GM19468 (cell line): Measurements from ENCODE around the gene SLC37A2.

ENCODE experiments used
- ATAC-seq: cut with Tn5 transposase; IDR thresholded peaks from one replicate; pipeline ENCODE4 v1.9.1; 2021; ENCODE audit warnings: mild to moderate bottlenecking, moderate library complexity, moderate number of reproducible peaks; ENCODE audit not compliant: unreplicated experiment; ENCODE audit errors: extremely low read depth

The SLC37A2 gene

DNA sequence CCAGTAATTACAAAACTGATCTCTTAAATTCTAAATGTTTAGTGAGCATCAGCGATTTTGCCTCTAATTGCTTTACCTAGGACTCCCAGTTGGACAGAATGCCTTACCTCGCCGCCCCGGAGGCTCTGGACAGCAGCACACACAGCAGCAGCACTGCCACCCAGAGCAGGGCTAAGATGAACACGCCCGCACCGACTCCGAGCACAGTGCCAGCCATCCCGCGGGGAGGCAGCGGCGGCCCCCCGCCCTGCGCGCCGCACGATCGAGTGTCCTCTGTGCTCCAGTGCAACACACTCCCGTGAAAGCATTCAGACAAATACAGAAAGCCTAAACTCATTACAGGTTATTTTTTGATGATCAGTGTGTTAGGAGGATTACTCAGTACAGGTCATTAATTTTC is 38.9 kb downstream of the SLC37A2 start:
- ATAC-seq, result no peak

GRCh38 chr11:125102510-125102909 is 39.4 kb downstream of the SLC37A2 start:
- no peak for ATAC-seq

- ATAC-seq, result no peak
These were observed 42.8 kb downstream of the SLC37A2 start for GRCh38 chr11:125105926-125106325.

- no peak for ATAC-seq
These were observed 45.4 kb downstream of the SLC37A2 start for GRCh38 chr11:125108469-125108868.

GRCh38 chr11:125110506-125110905 is 47.4 kb downstream of the SLC37A2 start:
- no peak for ATAC-seq

DNA sequence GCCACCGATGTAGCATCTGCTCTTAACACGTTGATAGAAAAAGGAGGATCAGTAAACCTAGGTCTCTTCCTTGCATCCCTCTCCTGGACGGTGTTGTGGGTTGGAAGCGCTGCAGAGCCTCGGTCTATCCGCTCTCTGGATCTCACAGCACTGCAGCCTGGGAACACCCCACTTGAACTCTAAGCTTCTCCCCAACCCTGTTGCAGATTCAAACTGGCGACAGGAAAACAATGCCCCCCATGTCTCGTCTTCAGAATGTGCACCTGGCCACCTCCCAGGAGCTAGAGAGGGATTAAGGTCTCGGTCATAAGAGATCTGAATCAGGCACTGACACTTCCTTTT is 47.9 kb downstream of the SLC37A2 start:
- no peak for ATAC-seq

DNA sequence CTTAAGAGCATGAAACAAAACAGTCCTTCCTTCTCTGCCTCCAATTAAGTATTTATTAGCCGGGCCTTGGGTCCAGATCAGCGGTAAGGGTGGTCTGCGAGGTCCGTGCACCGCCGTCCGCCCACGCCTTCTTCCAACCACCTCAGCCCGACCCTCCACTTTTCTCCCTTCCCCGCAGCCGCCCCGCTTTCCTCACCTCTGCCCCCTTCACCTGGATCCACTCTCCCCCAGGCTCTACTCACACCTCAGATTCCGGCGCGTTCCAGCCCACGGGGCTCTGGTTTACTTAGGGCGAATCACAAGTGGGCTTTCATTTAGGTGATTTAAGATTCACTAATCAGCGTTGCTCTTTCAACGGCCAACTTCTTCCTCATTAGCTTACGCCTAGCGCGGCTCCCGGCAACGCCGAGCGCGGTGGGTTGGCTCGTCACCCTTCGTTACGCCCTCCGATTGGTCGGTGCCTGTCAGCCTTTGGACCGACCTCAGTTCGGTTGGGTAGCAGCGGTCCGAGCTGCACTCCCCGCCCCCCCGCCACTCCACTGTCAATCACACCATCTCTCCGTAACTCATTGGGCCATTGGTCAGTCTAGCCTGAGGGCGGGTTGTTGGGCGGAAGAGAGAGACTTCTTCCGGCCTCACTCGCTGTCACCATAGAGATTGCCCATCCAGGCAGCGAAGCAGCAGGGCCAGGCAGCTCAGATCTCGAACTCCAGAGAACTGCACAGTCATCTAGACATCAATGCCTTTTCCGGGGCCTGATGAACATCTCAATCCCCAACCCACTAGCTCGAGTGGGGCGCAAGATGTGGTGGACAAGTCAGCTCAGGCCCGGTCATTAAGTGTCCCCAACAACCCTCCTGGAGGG is 48.5 kb downstream of the SLC37A2 start, which contains the start of gene TMEM218:
Gene TMEM218 (minus strand): TSS at position 284 of the 865 bp plus-strand sequence. CDS start 9,385 bp downstream, outside the sequence.
- ATAC-seq, result peak; percentile 99

- no peak for ATAC-seq
These were observed 49.1 kb downstream of the SLC37A2 start for GRCh38 chr11:125112208-125112604.

- ATAC-seq, result no peak
These were observed 51.4 kb downstream of the SLC37A2 start for GRCh38 chr11:125114518-125114917.

- ATAC-seq, result no peak
These were observed 54.3 kb downstream of the SLC37A2 start for GRCh38 chr11:125117429-125117828.

DNA sequence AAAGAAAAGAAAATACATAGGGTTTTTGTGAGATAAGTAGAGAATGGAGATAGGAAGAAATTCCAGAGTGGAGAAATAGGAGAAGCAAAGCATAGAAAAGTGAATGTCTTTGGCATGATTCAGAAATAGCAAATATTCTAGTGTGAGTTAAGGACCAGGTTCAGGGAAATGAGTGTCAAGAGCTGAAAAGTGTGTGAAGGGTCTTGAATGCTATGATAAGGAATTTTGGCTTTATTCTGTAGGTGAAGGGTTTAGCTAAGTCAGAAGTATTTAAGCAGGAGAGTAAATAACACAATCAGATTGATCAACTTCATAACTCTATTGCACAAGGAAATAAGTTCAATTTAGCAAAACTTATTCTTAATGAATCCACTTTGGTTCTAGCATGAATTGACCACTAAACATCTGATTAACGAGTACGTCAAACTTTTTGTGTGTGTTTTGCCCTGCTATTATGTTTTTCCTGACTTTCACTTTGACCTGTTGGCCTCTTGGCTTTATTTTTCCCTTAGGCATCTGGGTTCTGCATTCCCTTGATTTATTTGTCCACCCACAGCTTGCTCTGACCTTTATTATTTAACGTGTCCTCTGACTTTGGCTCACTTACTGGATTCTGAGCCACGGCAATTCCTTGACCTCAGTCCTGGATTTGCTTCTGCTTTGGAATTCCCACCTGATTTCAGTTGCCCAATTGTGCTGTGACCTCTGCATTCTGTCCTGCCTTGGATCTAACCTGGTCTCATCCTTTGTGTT is 60.3 kb downstream of the SLC37A2 start:
- ATAC-seq, result no peak

DNA sequence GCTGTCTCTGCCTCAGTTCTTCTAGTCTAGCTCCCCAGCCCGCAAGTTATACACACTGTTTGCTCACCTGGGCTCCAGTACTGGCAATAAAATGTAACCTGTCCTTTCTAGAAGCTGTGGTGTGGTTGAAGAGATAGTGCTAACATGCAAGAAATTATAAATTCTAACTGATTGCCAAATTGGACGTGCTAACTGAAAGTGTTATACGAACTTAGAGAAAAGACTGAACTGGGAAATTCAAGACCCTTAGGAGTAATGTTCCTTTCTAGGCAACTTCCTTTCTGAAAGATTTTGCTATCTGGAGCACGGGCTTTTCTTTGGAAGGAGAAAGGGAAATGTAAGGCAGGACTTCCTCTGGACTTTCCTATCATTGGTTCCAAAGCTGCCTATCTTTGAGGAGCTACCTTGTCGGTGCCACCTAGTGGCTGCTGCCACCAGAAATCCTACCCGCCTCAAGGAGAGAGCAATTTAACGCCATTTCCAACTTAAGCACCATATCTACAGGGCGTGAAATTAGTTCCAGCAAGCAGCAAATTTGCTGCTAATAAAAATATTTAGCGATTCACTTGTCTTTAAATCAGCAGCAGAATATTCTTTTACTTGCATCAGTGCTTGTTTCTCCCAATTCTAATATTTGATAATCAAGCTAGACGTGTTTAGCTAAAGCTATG is 61.0 kb downstream of the SLC37A2 start:
- ATAC-seq, result no peak

- ATAC-seq, result no peak
These were observed 61.5 kb downstream of the SLC37A2 start for GRCh38 chr11:125124618-125124992.

GRCh38 chr11:125128450-125128849 is 65.3 kb downstream of the SLC37A2 start:
- no peak for ATAC-seq

- ATAC-seq, result no peak
These were observed 66.3 kb downstream of the SLC37A2 start for GRCh38 chr11:125129316-125129993.

GRCh38 chr11:125132071-125132470 is 69.0 kb downstream of the SLC37A2 start:
- ATAC-seq, result no peak

GRCh38 chr11:125132596-125132995 is 69.5 kb downstream of the SLC37A2 start:
- no peak for ATAC-seq

GRCh38 chr11:125136001-125136400 is 72.9 kb downstream of the SLC37A2 start:
- no peak for ATAC-seq

DNA sequence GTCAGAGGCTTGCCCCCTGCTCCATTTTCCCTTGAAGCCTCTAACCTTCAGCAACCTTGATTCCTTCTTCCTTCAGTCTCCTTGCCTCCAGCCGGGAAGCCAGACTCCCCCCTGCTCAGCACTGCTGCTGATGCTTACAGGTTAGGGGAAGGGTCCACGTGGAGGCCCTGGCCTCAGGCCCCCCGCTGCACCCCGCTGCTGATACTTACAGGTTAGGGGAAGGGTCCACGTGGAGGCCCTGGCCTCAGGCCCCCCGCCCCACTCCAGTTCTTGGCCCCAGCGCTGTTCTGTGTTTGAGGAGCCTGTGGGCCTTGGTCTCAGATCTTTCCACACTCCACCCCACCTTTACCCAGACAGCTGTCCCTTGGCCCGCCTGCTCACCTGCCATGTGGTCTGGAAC is 75.9 kb downstream of the SLC37A2 start:
- ATAC-seq, result no peak

GRCh38 chr11:125139778-125140177 is 76.7 kb downstream of the SLC37A2 start:
- no peak for ATAC-seq
